ENCODE measurements around the gene RAD18.

RAD18 gene

GRCh38 chr3:8966150-8966819, 3.0 kb upstream of the RAD18 start:
- TF ChIP-seq GATA2 (IDR thresholded peaks at IDR 0.05; ENCODE audit: low read depth, low read length) = no peak

GRCh38 chr3:8964436-8965370, 1.4 kb upstream of the RAD18 start:
- TF ChIP-seq GATA2 (IDR thresholded peaks at IDR 0.05; ENCODE audit: low read depth, low read length) (no peak), GATA3 (IDR thresholded peaks at IDR 0.05; ENCODE audit: low read depth, low read length) (no peak)

DNA sequence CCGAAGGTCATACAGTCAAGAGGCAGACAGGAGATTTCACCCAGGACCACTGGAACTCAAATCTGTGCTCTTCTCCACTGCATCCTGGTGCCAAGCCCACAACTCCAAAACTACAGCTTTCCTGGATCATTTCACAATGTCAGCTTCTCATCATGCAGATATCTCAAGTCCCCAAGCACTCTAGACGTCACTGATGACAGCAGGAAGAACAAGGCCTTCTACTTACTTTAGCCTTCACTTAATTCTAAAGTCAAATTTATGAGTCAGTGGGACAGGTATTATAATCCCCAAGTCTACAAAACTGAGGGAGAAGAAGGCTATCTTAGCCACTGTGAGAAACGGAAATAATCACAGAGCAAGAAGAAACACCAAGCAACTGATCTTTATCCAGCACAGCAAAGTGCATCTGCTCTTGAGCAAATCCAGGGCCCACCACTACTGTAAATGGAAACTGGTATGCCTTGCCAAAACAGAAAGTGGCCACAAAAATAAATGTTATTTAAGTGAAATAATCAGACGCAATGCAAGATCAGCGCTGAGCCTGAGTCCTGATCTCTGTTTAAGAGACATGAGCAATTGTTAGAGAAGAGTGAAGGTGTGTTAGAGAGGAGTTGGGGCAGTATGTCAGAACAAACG, 928 bp downstream of the RAD18 start:
- TF ChIP-seq GATA2 (IDR thresholded peaks at IDR 0.05; ENCODE audit: low read depth, low read length) (peak; percentile 34; the same call in 1 of the 2 replicates), GATA3 (IDR thresholded peaks at IDR 0.05; ENCODE audit: low read depth, low read length) (no peak)

- TF ChIP-seq GATA2 (IDR thresholded peaks at IDR 0.05; ENCODE audit: low read depth, low read length) (no peak), GATA3 (IDR thresholded peaks at IDR 0.05; ENCODE audit: low read depth, low read length) (no peak)
Observed at GRCh38 chr3:8959668-8960067, 3.6 kb downstream of the RAD18 start.

GRCh38 chr3:8954938-8955763, 8.1 kb downstream of the RAD18 start:
- TF ChIP-seq GATA3 (IDR thresholded peaks at IDR 0.05; ENCODE audit: low read depth, low read length) (no peak), GATA2 (IDR thresholded peaks at IDR 0.05; ENCODE audit: low read depth, low read length) (no peak)

DNA sequence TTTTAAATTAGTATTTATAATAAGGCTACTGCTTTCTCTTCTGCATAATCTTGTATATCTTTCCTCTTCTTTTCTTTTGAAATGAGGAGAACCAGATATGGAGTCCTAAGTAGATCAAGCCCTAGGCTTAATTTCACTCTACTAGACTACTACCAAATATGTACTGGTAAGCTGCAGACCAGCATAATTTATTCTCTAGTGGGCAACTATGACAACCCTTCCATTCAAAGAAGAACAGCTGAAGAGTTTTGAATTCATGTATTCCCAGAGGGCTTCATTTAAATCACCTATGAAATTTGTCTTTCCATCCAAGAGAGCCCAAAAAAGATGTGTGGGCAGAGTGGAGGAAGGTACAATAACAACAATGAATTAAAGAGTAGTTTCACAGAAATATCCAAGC, 10.0 kb downstream of the RAD18 start:
- TF ChIP-seq GATA2 (IDR thresholded peaks at IDR 0.05; ENCODE audit: low read depth, low read length) = no peak
- no peak for TF ChIP-seq GATA3 (IDR thresholded peaks at IDR 0.05; ENCODE audit: low read depth, low read length)

DNA sequence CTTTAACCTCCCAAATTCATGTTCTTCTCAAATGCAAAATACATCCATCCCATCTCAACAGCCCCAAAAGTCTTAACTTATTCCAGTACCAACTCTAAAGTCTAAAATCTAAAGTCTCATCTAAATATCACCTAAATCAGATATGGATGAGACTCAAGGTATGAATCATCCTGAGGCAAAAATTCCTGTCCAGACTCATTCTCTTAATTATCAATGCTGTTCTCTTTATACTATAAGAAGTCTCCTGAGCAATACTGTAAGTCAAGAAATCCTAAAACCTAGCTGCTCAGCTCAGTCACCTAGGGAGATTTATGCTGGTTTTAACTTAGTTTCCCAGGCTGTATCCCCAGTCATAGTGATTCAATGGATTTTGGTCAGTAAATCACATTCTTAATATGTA, 11.1 kb downstream of the RAD18 start:
- TF ChIP-seq GATA2 (IDR thresholded peaks at IDR 0.05; ENCODE audit: low read depth, low read length) (no peak), GATA3 (IDR thresholded peaks at IDR 0.05; ENCODE audit: low read depth, low read length) (no peak)

- no peak for TF ChIP-seq GATA2 (IDR thresholded peaks at IDR 0.05; ENCODE audit: low read depth, low read length)
- TF ChIP-seq GATA3 (IDR thresholded peaks at IDR 0.05; ENCODE audit: low read depth, low read length) = no peak
Observed at GRCh38 chr3:8945890-8946600, 17.2 kb downstream of the RAD18 start.

GRCh38 chr3:8942746-8943488, 20.4 kb downstream of the RAD18 start:
- no peak for TF ChIP-seq GATA2 (IDR thresholded peaks at IDR 0.05; ENCODE audit: low read depth, low read length)

DNA sequence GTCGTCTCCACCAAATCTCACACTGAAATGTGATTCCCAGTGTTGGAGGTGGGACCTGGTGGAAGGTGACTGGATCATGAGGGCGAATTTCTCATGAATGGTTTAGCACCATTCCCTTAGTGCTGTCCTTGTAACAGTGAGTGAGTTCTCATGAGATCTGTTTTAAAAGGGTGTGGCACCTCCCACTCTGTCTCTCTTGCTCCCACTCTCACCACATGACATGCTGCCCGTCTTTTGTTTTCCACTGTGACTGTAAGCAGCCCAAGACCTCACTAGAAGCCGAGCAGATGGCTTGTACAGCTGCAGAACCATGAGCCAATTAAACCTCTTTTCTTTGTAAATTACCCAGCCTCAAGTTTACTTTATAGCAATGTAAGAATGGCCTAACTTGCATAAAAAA, 21.2 kb downstream of the RAD18 start:
- no peak for TF ChIP-seq GATA3 (IDR thresholded peaks at IDR 0.05; ENCODE audit: low read depth, low read length)
- no peak for TF ChIP-seq GATA2 (IDR thresholded peaks at IDR 0.05; ENCODE audit: low read depth, low read length)

GRCh38 chr3:8938021-8938420, 25.3 kb downstream of the RAD18 start:
- no peak for TF ChIP-seq GATA2 (IDR thresholded peaks at IDR 0.05; ENCODE audit: low read depth, low read length)
- TF ChIP-seq GATA3 (IDR thresholded peaks at IDR 0.05; ENCODE audit: low read depth, low read length) = no peak

Measured in SH-SY5Y (cell line).